Panc1 (cell line): ENCODE results near the gene POU2AF2. TPM values are rescaled to one million over a fixed set of nuclear protein-coding genes. Genes with fewer than 3 reads are reported as not detected.

Experiments used
- ATAC-seq: fragments of 200-7000 bp; cut with Tn5 transposase; 2 replicates; pipeline ENCODE4 v1.9.1; 2020; ENCODE audit warnings: mild to moderate bottlenecking, moderate library complexity
- BruUV-seq: library from RNA; stranded (reverse); fragments of 400-500 nt; replicated peaks from 2 replicates; lab custom pipeline; 2021; lab: Mats Ljungman, UMichigan
- CTCF ChIA-PET: fragments of 300-600 bp; sonication (Branson Sonifier 250); formaldehyde crosslinking; loops from one replicate; lab custom pipeline; 2022; ENCODE audit warnings: antibody characterized with exemption; lab: Charles Lee
- POLR2A ChIA-PET: fragments of 300-600 bp; sonication (Branson Sonifier 250); formaldehyde crosslinking; loops from one replicate; lab custom pipeline; 2022; ENCODE audit warnings: antibody characterized with exemption; lab: Charles Lee
- DNase-seq: peaks from one replicate; pipeline ENCODE4 v3.0.0-alpha.2; 2010; ENCODE audit warnings: low read depth, low spot score
- H3K27ac ChIP-seq: 2 replicates; pipeline ENCODE4 v1.5.1; 2011; ENCODE audit warnings: mild to moderate bottlenecking, low read length, inconsistent platforms
- H3K27me3 ChIP-seq: fragments of 200-500 bp; sonication (Bioruptor generic); 2 replicates; pipeline ENCODE4 v1.6.0; 2014; ENCODE audit warnings: low read length, inconsistent platforms; ENCODE audit not compliant: control insufficient read depth, insufficient read depth
- H3K36me3 ChIP-seq: fragments of 200-500 bp; sonication (Bioruptor generic); 2 replicates; pipeline ENCODE4 v1.5.1; 2014; ENCODE audit warnings: inconsistent platforms, mild to moderate bottlenecking, low read length, moderate library complexity; ENCODE audit not compliant: control insufficient read depth, insufficient read depth
- H3K4me1 ChIP-seq: 2 replicates; pipeline ENCODE4 v1.5.1; 2011; ENCODE audit warnings: inconsistent platforms, mild to moderate bottlenecking, low read length, moderate library complexity; ENCODE audit not compliant: control insufficient read depth, insufficient read depth
- H3K4me3 ChIP-seq, 2 experiments: 2 replicates each; pipeline ENCODE4 v1.5.1; 2011 to 2012; ENCODE audit warnings: low read depth in 2 of 2, low read length in 2 of 2, mild to moderate bottlenecking in 2 of 2, inconsistent platforms in 1 of 2, moderate library complexity in 1 of 2
- H3K9me3 ChIP-seq: fragments of 200-500 bp; sonication (Bioruptor generic); 2 replicates; pipeline ENCODE4 v1.5.1; 2014; ENCODE audit warnings: low read depth, mild to moderate bottlenecking, inconsistent platforms, low read length, moderate library complexity; ENCODE audit not compliant: control insufficient read depth, insufficient read depth
- POLR2AphosphoS5 ChIP-seq: IDR thresholded peaks from 2 replicates; pipeline ENCODE4 v1.6.1; 2012; ENCODE audit warnings: mild to moderate bottlenecking, low read depth, low read length, moderate library complexity
- SIN3A ChIP-seq: IDR thresholded peaks from 2 replicates; pipeline ENCODE4 v1.6.1; 2012; ENCODE audit warnings: low read depth, mild to moderate bottlenecking, low read length, moderate library complexity, borderline replicate concordance; ENCODE audit not compliant: insufficient read depth
- TCF7L2 ChIP-seq: IDR thresholded peaks from 2 replicates; pipeline ENCODE4 v1.6.1; 2011; ENCODE audit warnings: mild to moderate bottlenecking, low read depth, low read length, inconsistent platforms
- in situ Hi-C: cut with HindIII; loops from 2 replicates; pipeline ENCODE4 v1.10.0; 2016; ENCODE audit warnings: low sequenced_read_pairs, low pct_unique_long_range_greater_than_20kb
- intact Hi-C: fragments of 100-400 bp; cut with micrococcal nuclease; formaldehyde crosslinking; loops from one replicate; pipeline ENCODE4 v1.10.0; 2022; ENCODE audit not compliant: unreplicated experiment
- total RNA-seq: library from RNA; stranded (reverse); gene quantifications from one replicate; pipeline ENCODE4 v1.2.1, GENCODE V29; 2021; ENCODE audit not compliant: unreplicated experiment
- TF ChIP-seq, protein P1 (sequence below), 2 experiments: IDR thresholded peaks; 2 replicates each; pipeline ENCODE4 v1.6.1; 2011 to 2012; ENCODE audit warnings: low read depth in 2 of 2, control low read depth in 1 of 2, low read length in 1 of 2, mild to moderate bottlenecking in 1 of 2, moderate library complexity in 1 of 2; ENCODE audit not compliant: insufficient read depth in 1 of 2
- TF ChIP-seq, protein P2 (sequence below): fragments of 450-650 bp; IDR thresholded peaks from 2 replicates; pipeline ENCODE4 v1.5.1; 2017; ENCODE audit warnings: mild to moderate bottlenecking

Gene POU2AF2
- total RNA-seq, 1 experiment from 2014 or later: not detected

- ATAC-seq (no peak), DNase-seq (no peak)
- no TSS peak for BruUV-seq
- POLR2A ChIA-PET: no interaction called here
- Histone ChIP-seq H3K27me3 (no peaks in the 10 kb centered on the region; the same call in 1 of the 2 replicates), H3K27ac (no peak overlapping the region), H3K9me3 (no peaks in the 10 kb centered on the region), H3K4me1 (no peaks in the 10 kb centered on the region), H3K36me3 (no peaks in the 10 kb centered on the region), H3K4me3 (no peak overlapping the region)
- CTCF ChIA-PET: no interaction called here
- in situ Hi-C loops (no loop called here), intact Hi-C loops (no loop called here)
- TF ChIP-seq, protein P1, sequence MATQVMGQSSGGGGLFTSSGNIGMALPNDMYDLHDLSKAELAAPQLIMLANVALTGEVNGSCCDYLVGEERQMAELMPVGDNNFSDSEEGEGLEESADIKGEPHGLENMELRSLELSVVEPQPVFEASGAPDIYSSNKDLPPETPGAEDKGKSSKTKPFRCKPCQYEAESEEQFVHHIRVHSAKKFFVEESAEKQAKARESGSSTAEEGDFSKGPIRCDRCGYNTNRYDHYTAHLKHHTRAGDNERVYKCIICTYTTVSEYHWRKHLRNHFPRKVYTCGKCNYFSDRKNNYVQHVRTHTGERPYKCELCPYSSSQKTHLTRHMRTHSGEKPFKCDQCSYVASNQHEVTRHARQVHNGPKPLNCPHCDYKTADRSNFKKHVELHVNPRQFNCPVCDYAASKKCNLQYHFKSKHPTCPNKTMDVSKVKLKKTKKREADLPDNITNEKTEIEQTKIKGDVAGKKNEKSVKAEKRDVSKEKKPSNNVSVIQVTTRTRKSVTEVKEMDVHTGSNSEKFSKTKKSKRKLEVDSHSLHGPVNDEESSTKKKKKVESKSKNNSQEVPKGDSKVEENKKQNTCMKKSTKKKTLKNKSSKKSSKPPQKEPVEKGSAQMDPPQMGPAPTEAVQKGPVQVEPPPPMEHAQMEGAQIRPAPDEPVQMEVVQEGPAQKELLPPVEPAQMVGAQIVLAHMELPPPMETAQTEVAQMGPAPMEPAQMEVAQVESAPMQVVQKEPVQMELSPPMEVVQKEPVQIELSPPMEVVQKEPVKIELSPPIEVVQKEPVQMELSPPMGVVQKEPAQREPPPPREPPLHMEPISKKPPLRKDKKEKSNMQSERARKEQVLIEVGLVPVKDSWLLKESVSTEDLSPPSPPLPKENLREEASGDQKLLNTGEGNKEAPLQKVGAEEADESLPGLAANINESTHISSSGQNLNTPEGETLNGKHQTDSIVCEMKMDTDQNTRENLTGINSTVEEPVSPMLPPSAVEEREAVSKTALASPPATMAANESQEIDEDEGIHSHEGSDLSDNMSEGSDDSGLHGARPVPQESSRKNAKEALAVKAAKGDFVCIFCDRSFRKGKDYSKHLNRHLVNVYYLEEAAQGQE (IDR thresholded peaks at IDR 0.05; ENCODE audit: insufficient read depth in 1 of 2, low read depth in 2 of 2, low read length in 1 of 2): no peak
- TF ChIP-seq TCF7L2: no peak
- TF ChIP-seq POLR2AphosphoS5: no peak
- no peak for TF ChIP-seq SIN3A
- TF ChIP-seq, protein P2, sequence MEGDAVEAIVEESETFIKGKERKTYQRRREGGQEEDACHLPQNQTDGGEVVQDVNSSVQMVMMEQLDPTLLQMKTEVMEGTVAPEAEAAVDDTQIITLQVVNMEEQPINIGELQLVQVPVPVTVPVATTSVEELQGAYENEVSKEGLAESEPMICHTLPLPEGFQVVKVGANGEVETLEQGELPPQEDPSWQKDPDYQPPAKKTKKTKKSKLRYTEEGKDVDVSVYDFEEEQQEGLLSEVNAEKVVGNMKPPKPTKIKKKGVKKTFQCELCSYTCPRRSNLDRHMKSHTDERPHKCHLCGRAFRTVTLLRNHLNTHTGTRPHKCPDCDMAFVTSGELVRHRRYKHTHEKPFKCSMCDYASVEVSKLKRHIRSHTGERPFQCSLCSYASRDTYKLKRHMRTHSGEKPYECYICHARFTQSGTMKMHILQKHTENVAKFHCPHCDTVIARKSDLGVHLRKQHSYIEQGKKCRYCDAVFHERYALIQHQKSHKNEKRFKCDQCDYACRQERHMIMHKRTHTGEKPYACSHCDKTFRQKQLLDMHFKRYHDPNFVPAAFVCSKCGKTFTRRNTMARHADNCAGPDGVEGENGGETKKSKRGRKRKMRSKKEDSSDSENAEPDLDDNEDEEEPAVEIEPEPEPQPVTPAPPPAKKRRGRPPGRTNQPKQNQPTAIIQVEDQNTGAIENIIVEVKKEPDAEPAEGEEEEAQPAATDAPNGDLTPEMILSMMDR: no peak
These were observed 35.8 kb upstream of the POU2AF2 start for GRCh38 chr11:111209543-111210355.

- CTCF ChIA-PET: no interaction called here
These were observed 32.3 kb upstream of the POU2AF2 start for GRCh38 chr11:111213256-111213655.

More at GRCh38 chr11:111213256-111213655, 32.3 kb upstream of the POU2AF2 start:
- POLR2A ChIA-PET: no interaction called here
- no peaks in the 10 kb centered on the region for H3K36me3 ChIP-seq
- H3K9me3 ChIP-seq: no peaks in the 10 kb centered on the region
- ATAC-seq (no peak), DNase-seq (no peak)
- no TSS peak for BruUV-seq
- intact Hi-C loops: no loop called here
- no peak overlapping the region for H3K4me3 ChIP-seq
- no peak overlapping the region for H3K27ac ChIP-seq
- TF ChIP-seq SIN3A: no peak
- no peak for TF ChIP-seq POLR2AphosphoS5
- TF ChIP-seq, protein P2: no peak
- TF ChIP-seq, protein P1 (IDR thresholded peaks at IDR 0.05; ENCODE audit: insufficient read depth in 1 of 2, low read depth in 2 of 2, low read length in 1 of 2): no peak
- TF ChIP-seq TCF7L2: no peak
- in situ Hi-C loops: no loop called here
- no peaks in the 10 kb centered on the region for H3K4me1 ChIP-seq
- H3K27me3 ChIP-seq: no peaks in the 10 kb centered on the region; the same call in 1 of the 2 replicates
